Natural killer cell (primary cell): ENCODE measurements around the gene MPEG1. TPM values are rescaled to one million over a fixed set of nuclear protein-coding genes. Genes with fewer than 3 reads are reported as not detected.

Experiments
- ATAC-seq, 3 donors: fragments of 150-1000 bp in 2 of 3; fragments of 200-7000 bp in 1 of 3; cut with Tn5 transposase; 1 replicate in 1 of 3; 2 replicates in 2 of 3; pipeline ENCODE4 v1.10.0; 2021; ENCODE audit warnings: mild to moderate bottlenecking in 2 of 3, moderate library complexity in 2 of 3
- DNase-seq, 2 donors: peaks; one replicate each; pipeline versions ENCODE4 v3.0.0 to v3.0.0-alpha.2; 2013 to 2021; ENCODE audit warnings: mixed read lengths in 1 of 2
- H3K27ac ChIP-seq: one replicate; pipeline ENCODE4 v1.5.1; 2013; ENCODE audit warnings: mild to moderate bottlenecking, low read length
- H3K27me3 ChIP-seq: one replicate; pipeline ENCODE4 v1.6.1; 2013; ENCODE audit warnings: low read length; ENCODE audit not compliant: control insufficient read depth, insufficient read depth
- H3K36me3 ChIP-seq: one replicate; pipeline ENCODE4 v1.6.1; 2013; ENCODE audit warnings: low read length; ENCODE audit not compliant: control insufficient read depth, insufficient read depth
- H3K4me1 ChIP-seq: one replicate; pipeline ENCODE4 v1.6.1; 2013; ENCODE audit warnings: low read length; ENCODE audit not compliant: control insufficient read depth, insufficient read depth
- H3K4me3 ChIP-seq: one replicate; pipeline ENCODE4 v1.5.1; 2013; ENCODE audit warnings: low read length
- H3K9me3 ChIP-seq: one replicate; pipeline ENCODE4 v1.6.1; 2013; ENCODE audit warnings: low read length; ENCODE audit not compliant: control insufficient read depth, insufficient read depth
- H3K27ac Mint-ChIP-seq, 2 donors: one replicate each; pipeline ENCODE4 v1.8.0; 2022; ENCODE audit warnings: mild to moderate bottlenecking in 2 of 2, mixed read lengths in 2 of 2, moderate library complexity in 1 of 2
- H3K27me3 Mint-ChIP-seq, 2 donors: one replicate each; pipeline ENCODE4 v1.8.0; 2022; ENCODE audit warnings: low read depth in 2 of 2, mixed read lengths in 2 of 2
- H3K36me3 Mint-ChIP-seq: one replicate; pipeline ENCODE4 v1.8.0; 2022; ENCODE audit warnings: mixed read lengths
- H3K4me1 Mint-ChIP-seq, 2 donors: one replicate each; pipeline ENCODE4 v1.8.0; 2022; ENCODE audit warnings: mixed read lengths in 2 of 2
- H3K4me3 Mint-ChIP-seq: one replicate; pipeline ENCODE4 v1.8.0; 2022; ENCODE audit warnings: mild to moderate bottlenecking, moderate library complexity, mixed read lengths
- H3K9me3 Mint-ChIP-seq, 2 donors: one replicate each; pipeline ENCODE4 v1.8.0; 2022; ENCODE audit warnings: mixed read lengths in 2 of 2
- CTCF ChIP-seq: fragments of 200-600 bp; IDR thresholded peaks from one replicate; pipeline ENCODE4 v1.8.0; 2022; ENCODE audit warnings: antibody characterized with exemption
- WGBS: methylation state at CpG from one replicate; pipeline ENCODE4 v1.1.7; 2013; ENCODE audit warnings: missing lambda C conversion rate; ENCODE audit not compliant: insufficient coverage; 5-methylcytosine and 5-hydroxymethylcytosine counted together
- intact Hi-C: fragments of 100-400 bp; cut with micrococcal nuclease; formaldehyde crosslinking; loops from one replicate; pipeline ENCODE4 v1.14.2; 2022
- total RNA-seq, 4 donors: library from RNA; stranded (reverse); fragments of 120-200 nt in 1 of 4; gene quantifications; one replicate each; pipeline versions ENCODE4 v1.2.3 to v1.2.4, GENCODE V29; 2013 to 2022

MPEG1 gene
- total RNA-seq, 3 donors from 2014 or later (not counting 1 experiment from before 2014, with no cell fraction given) = 11.1 to 20.0 (median 19.6) TPM

DNA sequence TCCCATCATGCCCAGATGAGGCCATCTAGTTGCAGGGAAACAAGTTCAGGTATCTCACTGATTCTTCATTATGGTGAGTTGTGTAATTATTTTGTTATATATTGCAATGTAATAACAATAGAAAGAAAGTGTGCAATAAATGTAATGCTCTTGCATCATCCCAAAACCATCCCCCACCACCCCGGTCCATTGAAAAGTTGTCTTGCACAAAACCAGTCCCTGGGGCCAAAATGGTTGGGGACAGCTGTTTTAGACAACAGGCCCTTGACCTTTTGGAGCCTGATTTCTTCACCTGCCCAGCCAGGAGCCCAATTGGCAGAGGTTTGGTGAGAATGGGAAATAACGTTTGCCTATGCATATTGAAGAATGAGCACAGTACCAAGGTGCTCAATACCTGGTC is 15.9 kb downstream of the MPEG1 start:
- Mint-ChIP-seq H3K9me3 (no peaks in the 10 kb centered on the region), H3K36me3 (no peaks in the 10 kb centered on the region), H3K4me1 (no peaks in the 10 kb centered on the region), H3K27me3 (peaks cover 0 to 15% of the 10 kb centered on the region in 2 donors), H3K4me3 (no peak overlapping the region), H3K27ac (no peak overlapping the region)
- no peak for DNase-seq
- intact Hi-C loops = no loop called here
- WGBS = 97% methylated on average over 2 of the region's 2 CpGs
- Histone ChIP-seq H3K27ac (no peak overlapping the region), H3K4me3 (no peak overlapping the region), H3K9me3 (no peaks in the 10 kb centered on the region), H3K36me3 (no peaks in the 10 kb centered on the region), H3K27me3 (no peaks in the 10 kb centered on the region), H3K4me1 (no peaks in the 10 kb centered on the region)
- no peak for TF ChIP-seq CTCF
- ATAC-seq = no peak

DNA sequence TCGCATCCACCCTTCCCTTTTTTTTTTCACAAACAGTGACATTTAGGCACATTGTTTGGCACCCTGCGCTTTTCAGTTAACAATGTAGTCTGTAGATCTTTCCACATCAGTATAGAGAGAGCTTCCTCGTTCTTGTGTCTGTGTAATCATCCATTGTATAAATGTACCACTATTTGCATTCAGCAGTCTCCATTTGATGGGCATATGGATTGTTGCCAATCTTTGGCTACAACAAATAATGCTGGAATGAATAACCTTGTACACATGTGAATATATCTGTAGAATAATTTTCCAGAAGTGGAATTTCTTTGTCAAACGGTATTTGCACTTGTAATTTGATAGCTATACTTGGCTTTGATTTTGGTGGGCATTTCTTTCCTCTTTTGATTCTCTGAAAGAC is 17.1 kb downstream of the MPEG1 start:
- H3K36me3 ChIP-seq = no peaks in the 10 kb centered on the region
- no peak for TF ChIP-seq CTCF
- DNase-seq = no peak

GRCh38 chr11:59193587-59194130 is 19.1 kb downstream of the MPEG1 start:
- no peak overlapping the region for H3K4me3 ChIP-seq
- no peak for ATAC-seq
- peaks cover 0 to 18% of the 10 kb centered on the region in 2 donors for H3K27me3 Mint-ChIP-seq
- no peaks in the 10 kb centered on the region for H3K36me3 ChIP-seq
- H3K27ac Mint-ChIP-seq = no peak overlapping the region
- H3K4me3 Mint-ChIP-seq = no peak overlapping the region
- H3K27ac ChIP-seq = no peak overlapping the region
- H3K4me1 ChIP-seq = no peaks in the 10 kb centered on the region
- DNase-seq = no peak
- TF ChIP-seq CTCF = no peak
- no peaks in the 10 kb centered on the region for H3K36me3 Mint-ChIP-seq
- H3K9me3 ChIP-seq = no peaks in the 10 kb centered on the region
- H3K4me1 Mint-ChIP-seq = no peaks in the 10 kb centered on the region
- H3K27me3 ChIP-seq = no peaks in the 10 kb centered on the region
- 92% methylated on average over 10 of the region's 10 CpGs for WGBS
- no peaks in the 10 kb centered on the region for H3K9me3 Mint-ChIP-seq
- intact Hi-C loops = no loop called here

More for the DNA sequence above, 17.1 kb downstream of the MPEG1 start:
- Mint-ChIP-seq H3K4me3 (no peak overlapping the region), H3K4me1 (no peaks in the 10 kb centered on the region), H3K27ac (no peak overlapping the region), H3K27me3 (peaks cover 0 to 18% of the 10 kb centered on the region in 2 donors), H3K36me3 (no peaks in the 10 kb centered on the region), H3K9me3 (no peaks in the 10 kb centered on the region)
- H3K4me1 ChIP-seq = no peaks in the 10 kb centered on the region
- H3K9me3 ChIP-seq = no peaks in the 10 kb centered on the region
- intact Hi-C loops = no loop called here
- no peak for ATAC-seq
- H3K27ac ChIP-seq = no peak overlapping the region
- no peaks in the 10 kb centered on the region for H3K27me3 ChIP-seq
- 79% methylated on average over 3 of the region's 4 CpGs for WGBS
- no peak overlapping the region for H3K4me3 ChIP-seq

DNA sequence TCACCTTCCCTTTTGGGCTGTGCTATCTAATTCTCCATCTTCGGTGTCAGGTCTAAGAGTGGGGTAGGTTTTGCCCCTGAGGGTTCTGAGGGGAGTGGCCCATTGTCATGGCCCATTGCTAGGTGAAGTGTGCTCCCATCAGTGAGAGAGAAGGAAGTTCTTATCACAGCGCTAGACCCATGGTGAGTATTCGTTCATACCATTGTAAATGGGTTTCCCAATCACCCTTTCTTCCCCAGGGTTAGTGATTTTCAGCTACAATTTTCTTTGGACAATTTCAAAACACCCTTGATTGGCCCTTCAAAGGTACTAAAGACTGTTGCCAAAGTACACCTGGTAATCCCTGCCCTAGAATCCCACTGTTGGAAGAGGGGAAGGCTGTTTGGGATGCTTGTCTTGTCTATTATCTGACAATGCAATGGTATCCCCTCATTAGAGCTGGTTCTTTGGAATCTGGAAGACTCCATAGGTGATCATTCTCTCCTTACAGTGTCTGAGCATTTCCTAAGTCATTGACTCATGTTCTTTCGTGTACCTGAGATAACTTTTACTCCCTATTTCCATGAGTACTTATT is 20.2 kb downstream of the MPEG1 start:
- 93% methylated on average over 4 of the region's 4 CpGs for WGBS
- Histone ChIP-seq H3K36me3 (no peaks in the 10 kb centered on the region), H3K9me3 (no peaks in the 10 kb centered on the region), H3K27ac (no peak overlapping the region), H3K27me3 (no peaks in the 10 kb centered on the region), H3K4me1 (no peaks in the 10 kb centered on the region), H3K4me3 (no peak overlapping the region)
- no peak overlapping the region for H3K27ac Mint-ChIP-seq
- H3K9me3 Mint-ChIP-seq = no peaks in the 10 kb centered on the region
- peaks cover 0 to 16% of the 10 kb centered on the region in 2 donors for H3K27me3 Mint-ChIP-seq
- no peak overlapping the region for H3K4me3 Mint-ChIP-seq
- H3K36me3 Mint-ChIP-seq = no peaks in the 10 kb centered on the region
- intact Hi-C loops = no loop called here
- no peaks in the 10 kb centered on the region for H3K4me1 Mint-ChIP-seq
- ATAC-seq (no peak), DNase-seq (no peak)
- no peak for TF ChIP-seq CTCF
